ENCODE measurements around the gene C1QL1.

DNA sequence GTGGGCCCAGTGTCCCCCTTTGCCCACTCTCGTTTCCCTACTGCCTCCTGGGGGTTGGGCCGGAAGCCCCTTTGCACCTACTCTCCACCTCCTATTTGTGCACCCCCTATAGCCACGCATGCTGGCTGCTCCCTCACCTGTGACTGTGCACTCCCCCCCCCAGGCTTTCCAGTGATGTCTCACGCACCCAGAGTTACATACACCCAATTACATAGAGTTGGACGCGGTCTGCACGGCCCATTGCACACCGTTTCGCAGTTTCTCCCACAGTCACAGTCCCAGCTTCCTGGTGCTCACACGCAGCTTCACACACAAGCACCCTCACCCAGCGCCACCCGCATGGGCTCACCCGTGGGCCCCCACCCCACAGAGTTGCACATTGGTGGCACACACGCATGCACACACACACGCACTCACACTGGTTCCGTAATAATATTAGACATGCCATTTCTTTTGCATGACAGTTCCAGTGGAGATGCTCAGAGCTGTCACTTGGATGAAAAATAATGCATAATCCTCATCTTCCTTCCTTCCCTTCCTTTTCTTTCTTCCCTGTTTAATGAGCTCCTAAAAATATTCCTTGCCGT, 21.5 kb upstream of the C1QL1 start:
- TF ChIP-seq, protein P1, sequence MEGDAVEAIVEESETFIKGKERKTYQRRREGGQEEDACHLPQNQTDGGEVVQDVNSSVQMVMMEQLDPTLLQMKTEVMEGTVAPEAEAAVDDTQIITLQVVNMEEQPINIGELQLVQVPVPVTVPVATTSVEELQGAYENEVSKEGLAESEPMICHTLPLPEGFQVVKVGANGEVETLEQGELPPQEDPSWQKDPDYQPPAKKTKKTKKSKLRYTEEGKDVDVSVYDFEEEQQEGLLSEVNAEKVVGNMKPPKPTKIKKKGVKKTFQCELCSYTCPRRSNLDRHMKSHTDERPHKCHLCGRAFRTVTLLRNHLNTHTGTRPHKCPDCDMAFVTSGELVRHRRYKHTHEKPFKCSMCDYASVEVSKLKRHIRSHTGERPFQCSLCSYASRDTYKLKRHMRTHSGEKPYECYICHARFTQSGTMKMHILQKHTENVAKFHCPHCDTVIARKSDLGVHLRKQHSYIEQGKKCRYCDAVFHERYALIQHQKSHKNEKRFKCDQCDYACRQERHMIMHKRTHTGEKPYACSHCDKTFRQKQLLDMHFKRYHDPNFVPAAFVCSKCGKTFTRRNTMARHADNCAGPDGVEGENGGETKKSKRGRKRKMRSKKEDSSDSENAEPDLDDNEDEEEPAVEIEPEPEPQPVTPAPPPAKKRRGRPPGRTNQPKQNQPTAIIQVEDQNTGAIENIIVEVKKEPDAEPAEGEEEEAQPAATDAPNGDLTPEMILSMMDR (optimal IDR thresholded peaks at IDR 0.05 in 1 of 3, IDR thresholded peaks at IDR 0.05 in 1 of 3, conservative IDR thresholded peaks at IDR 0.05 in 1 of 3; ENCODE audit: extremely low read depth in 1 of 3, insufficient read depth in 2 of 3, low read length in 3 of 3) = no peak
- no peak for TF ChIP-seq EZH2 (IDR thresholded peaks at IDR 0.05; ENCODE audit: low read length)
